ENCODE measurements around the gene IFT57.

DNA sequence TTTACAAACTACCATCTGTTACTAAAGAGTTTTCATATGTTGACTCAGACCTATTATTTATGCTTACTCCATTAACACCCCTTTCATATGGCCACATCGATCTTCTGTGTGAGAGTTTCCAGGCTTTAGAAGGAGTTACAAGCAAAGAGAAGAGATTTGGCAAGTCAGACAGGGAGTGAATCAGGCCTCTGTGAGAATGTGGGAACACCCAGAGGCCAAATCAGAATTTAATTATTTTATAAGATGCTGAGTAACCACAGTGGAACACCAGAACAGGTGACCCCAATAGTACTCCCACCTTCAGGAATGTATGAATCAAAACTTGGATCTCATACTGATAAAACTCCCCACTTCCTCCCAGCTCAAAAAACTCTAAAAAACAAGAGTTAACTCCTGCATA lies 42.0 kb downstream of the IFT57 start:
- TF ChIP-seq, protein P1, sequence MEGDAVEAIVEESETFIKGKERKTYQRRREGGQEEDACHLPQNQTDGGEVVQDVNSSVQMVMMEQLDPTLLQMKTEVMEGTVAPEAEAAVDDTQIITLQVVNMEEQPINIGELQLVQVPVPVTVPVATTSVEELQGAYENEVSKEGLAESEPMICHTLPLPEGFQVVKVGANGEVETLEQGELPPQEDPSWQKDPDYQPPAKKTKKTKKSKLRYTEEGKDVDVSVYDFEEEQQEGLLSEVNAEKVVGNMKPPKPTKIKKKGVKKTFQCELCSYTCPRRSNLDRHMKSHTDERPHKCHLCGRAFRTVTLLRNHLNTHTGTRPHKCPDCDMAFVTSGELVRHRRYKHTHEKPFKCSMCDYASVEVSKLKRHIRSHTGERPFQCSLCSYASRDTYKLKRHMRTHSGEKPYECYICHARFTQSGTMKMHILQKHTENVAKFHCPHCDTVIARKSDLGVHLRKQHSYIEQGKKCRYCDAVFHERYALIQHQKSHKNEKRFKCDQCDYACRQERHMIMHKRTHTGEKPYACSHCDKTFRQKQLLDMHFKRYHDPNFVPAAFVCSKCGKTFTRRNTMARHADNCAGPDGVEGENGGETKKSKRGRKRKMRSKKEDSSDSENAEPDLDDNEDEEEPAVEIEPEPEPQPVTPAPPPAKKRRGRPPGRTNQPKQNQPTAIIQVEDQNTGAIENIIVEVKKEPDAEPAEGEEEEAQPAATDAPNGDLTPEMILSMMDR (IDR thresholded peaks at IDR 0.05 in 2 of 3, conservative IDR thresholded peaks at IDR 0.05 in 1 of 3; ENCODE audit: control insufficient read depth in 2 of 3, extremely low read depth in 1 of 3, insufficient read depth in 1 of 3, low read depth in 3 of 3, low read length in 3 of 3) = no peak
- TF ChIP-seq EZH2 (IDR thresholded peaks at IDR 0.05; ENCODE audit: borderline replicate concordance, control insufficient read depth, low read depth, low read length) = no peak
- TF ChIP-seq POLR2A (IDR thresholded peaks at IDR 0.05; ENCODE audit: low read depth, low read length) = no peak
- no peak for TF ChIP-seq TAF1 (IDR thresholded peaks at IDR 0.05; ENCODE audit: borderline replicate concordance, low read depth, low read length)
- TF ChIP-seq SP1 (IDR thresholded peaks at IDR 0.05; ENCODE audit: low read depth, low read length) = no peak
- no peak for TF ChIP-seq ESRRA (IDR thresholded peaks at IDR 0.05; ENCODE audit: low read length)
- TF ChIP-seq, protein P2, sequence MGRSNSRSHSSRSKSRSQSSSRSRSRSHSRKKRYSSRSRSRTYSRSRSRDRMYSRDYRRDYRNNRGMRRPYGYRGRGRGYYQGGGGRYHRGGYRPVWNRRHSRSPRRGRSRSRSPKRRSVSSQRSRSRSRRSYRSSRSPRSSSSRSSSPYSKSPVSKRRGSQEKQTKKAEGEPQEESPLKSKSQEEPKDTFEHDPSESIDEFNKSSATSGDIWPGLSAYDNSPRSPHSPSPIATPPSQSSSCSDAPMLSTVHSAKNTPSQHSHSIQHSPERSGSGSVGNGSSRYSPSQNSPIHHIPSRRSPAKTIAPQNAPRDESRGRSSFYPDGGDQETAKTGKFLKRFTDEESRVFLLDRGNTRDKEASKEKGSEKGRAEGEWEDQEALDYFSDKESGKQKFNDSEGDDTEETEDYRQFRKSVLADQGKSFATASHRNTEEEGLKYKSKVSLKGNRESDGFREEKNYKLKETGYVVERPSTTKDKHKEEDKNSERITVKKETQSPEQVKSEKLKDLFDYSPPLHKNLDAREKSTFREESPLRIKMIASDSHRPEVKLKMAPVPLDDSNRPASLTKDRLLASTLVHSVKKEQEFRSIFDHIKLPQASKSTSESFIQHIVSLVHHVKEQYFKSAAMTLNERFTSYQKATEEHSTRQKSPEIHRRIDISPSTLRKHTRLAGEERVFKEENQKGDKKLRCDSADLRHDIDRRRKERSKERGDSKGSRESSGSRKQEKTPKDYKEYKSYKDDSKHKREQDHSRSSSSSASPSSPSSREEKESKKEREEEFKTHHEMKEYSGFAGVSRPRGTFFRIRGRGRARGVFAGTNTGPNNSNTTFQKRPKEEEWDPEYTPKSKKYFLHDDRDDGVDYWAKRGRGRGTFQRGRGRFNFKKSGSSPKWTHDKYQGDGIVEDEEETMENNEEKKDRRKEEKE (IDR thresholded peaks at IDR 0.05) = no peak
- no peak for TF ChIP-seq SMC3 (IDR thresholded peaks at IDR 0.05; ENCODE audit: borderline replicate concordance, low read length)
- TF ChIP-seq, protein P3, sequence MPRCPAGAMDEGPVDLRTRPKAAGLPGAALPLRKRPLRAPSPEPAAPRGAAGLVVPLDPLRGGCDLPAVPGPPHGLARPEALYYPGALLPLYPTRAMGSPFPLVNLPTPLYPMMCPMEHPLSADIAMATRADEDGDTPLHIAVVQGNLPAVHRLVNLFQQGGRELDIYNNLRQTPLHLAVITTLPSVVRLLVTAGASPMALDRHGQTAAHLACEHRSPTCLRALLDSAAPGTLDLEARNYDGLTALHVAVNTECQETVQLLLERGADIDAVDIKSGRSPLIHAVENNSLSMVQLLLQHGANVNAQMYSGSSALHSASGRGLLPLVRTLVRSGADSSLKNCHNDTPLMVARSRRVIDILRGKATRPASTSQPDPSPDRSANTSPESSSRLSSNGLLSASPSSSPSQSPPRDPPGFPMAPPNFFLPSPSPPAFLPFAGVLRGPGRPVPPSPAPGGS (IDR thresholded peaks at IDR 0.05; ENCODE audit: borderline replicate concordance, insufficient read depth, low read depth, low read length, poor library complexity, severe bottlenecking) = no peak
- TF ChIP-seq, protein P4, sequence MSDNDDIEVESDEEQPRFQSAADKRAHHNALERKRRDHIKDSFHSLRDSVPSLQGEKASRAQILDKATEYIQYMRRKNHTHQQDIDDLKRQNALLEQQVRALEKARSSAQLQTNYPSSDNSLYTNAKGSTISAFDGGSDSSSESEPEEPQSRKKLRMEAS (IDR thresholded peaks at IDR 0.05; ENCODE audit: low read depth, low read length) = no peak
- no peak for TF ChIP-seq LARP7 (IDR thresholded peaks at IDR 0.05)
- no peak for TF ChIP-seq CHD4 (IDR thresholded peaks at IDR 0.05)
